ENCODE measurements around the gene POLA1. TPM values are rescaled to one million over a fixed set of nuclear protein-coding genes. Genes with fewer than 3 reads are reported as not detected.

Gene POLA1
- total RNA-seq, 1 donor, result 13.8 TPM

DNA sequence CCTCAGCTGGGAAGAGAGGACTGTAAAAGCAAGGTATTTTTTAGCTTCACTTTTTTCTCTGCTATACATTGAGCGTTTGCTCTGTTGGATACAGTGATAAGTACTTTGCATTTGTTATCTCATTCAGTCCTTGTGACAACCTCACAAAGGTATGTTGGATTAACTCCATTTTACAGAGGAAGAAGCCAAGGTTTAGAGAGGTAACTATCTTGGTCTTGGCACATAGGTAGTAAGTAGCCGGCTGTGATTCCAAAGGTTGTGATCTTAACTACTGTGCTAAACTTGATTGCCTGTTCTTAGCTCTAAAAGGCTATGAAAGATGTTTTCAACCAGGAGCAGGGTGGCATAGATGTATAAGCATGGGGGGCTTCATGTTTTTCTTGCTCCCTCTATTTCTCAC, 134.4 kb downstream of the POLA1 start:
- H3K4me3 ChIP-seq (ENCODE audit: low read depth, low read length), result no peak overlapping the region
- no peak for DNase-seq (ENCODE audit: low read depth)
- TF ChIP-seq, protein P1, sequence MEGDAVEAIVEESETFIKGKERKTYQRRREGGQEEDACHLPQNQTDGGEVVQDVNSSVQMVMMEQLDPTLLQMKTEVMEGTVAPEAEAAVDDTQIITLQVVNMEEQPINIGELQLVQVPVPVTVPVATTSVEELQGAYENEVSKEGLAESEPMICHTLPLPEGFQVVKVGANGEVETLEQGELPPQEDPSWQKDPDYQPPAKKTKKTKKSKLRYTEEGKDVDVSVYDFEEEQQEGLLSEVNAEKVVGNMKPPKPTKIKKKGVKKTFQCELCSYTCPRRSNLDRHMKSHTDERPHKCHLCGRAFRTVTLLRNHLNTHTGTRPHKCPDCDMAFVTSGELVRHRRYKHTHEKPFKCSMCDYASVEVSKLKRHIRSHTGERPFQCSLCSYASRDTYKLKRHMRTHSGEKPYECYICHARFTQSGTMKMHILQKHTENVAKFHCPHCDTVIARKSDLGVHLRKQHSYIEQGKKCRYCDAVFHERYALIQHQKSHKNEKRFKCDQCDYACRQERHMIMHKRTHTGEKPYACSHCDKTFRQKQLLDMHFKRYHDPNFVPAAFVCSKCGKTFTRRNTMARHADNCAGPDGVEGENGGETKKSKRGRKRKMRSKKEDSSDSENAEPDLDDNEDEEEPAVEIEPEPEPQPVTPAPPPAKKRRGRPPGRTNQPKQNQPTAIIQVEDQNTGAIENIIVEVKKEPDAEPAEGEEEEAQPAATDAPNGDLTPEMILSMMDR (IDR thresholded peaks at IDR 0.05; ENCODE audit: insufficient read depth, low read depth, low read length), result no peak

- DNase-seq (ENCODE audit: low read depth), result no peak
- no peak overlapping the region for H3K4me3 ChIP-seq (ENCODE audit: low read depth, low read length)
- TF ChIP-seq, protein P1 (IDR thresholded peaks at IDR 0.05; ENCODE audit: insufficient read depth, low read depth, low read length), result no peak
Measured at GRCh38 chrX:24828600-24828999, 134.9 kb downstream of the POLA1 start.

DNA sequence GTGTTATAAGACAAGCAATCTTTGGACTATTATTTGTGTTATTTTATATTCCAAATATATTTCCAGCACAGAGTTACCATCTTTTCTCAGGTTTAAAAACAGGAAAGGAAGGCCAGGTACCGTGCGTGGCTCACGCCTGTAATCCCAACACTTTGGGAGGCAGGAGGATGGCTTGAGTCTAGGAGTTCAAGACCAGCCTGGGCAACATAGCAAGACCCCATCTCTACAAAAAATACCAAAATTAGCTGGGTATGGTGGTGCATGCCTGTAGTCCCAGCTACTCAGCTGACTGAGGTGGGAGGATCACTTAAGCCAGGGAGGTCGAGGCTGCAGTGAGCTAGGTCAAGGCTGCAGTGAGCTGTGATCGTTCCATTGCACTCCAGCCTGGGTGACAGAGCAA, 140.0 kb downstream of the POLA1 start:
- TF ChIP-seq, protein P1 (IDR thresholded peaks at IDR 0.05; ENCODE audit: insufficient read depth, low read depth, low read length), result no peak
- H3K4me3 ChIP-seq (ENCODE audit: low read depth, low read length), result no peak overlapping the region
- no peak for DNase-seq (ENCODE audit: low read depth)

DNA sequence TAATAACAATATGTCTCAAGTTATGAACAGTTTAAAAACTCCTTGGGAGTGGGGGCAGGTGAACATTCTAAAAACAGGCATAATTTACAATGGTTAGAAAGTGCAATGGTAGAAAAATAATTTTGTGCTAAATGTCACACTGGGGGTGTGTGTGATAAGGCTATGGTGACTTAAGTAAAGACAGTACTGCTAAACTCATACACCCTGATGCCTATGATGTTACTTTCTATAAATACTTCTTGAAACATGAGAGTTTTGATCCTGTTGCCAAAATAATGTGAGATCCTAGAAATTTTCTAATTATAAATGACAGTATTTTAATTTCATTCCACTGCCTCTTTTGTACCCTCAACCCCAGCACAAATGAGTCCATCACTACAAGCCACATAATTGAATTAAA, 144.2 kb downstream of the POLA1 start:
- no peak overlapping the region for H3K4me3 ChIP-seq (ENCODE audit: low read depth, low read length)
- DNase-seq (ENCODE audit: low read depth), result no peak
- TF ChIP-seq, protein P1 (IDR thresholded peaks at IDR 0.05; ENCODE audit: insufficient read depth, low read depth, low read length), result no peak

- DNase-seq (ENCODE audit: low read depth), result peak; percentile 48
Measured at GRCh38 chrX:24838629-24839028, 144.9 kb downstream of the POLA1 start.

GRCh38 chrX:24839331-24839730, 145.6 kb downstream of the POLA1 start:
- H3K4me3 ChIP-seq (ENCODE audit: low read depth, low read length), result no peak overlapping the region
- TF ChIP-seq, protein P1 (IDR thresholded peaks at IDR 0.05; ENCODE audit: insufficient read depth, low read depth, low read length), result no peak
- DNase-seq (ENCODE audit: low read depth), result no peak

More at GRCh38 chrX:24838629-24839028, 144.9 kb downstream of the POLA1 start:
- TF ChIP-seq, protein P1 (IDR thresholded peaks at IDR 0.05; ENCODE audit: insufficient read depth, low read depth, low read length), result peak; percentile 40
- no peak overlapping the region for H3K4me3 ChIP-seq (ENCODE audit: low read depth, low read length)

GRCh38 chrX:24842486-24842885, 148.8 kb downstream of the POLA1 start:
- no peak overlapping the region for H3K4me3 ChIP-seq (ENCODE audit: low read depth, low read length)
- TF ChIP-seq, protein P1 (IDR thresholded peaks at IDR 0.05; ENCODE audit: insufficient read depth, low read depth, low read length), result no peak
- peak; percentile 55 for DNase-seq (ENCODE audit: low read depth)
